H1 (cell line): ENCODE data around the gene HMGN1. TPM values are rescaled to one million over a fixed set of nuclear protein-coding genes. Genes with fewer than 3 reads are reported as not detected.
A peak's percentile ranks its signal among the peaks of the same experiment; 100 is the strongest.

Experiments used
- CBX5 ChIP-seq: fragments of 300-800, 300-1000 bp; sonication (generic); IDR thresholded peaks from 2 replicates; pipeline ENCODE4 v1.7.1; 2016; ENCODE audit warnings: antibody characterized with exemption, low read length, low read depth
- CREB1 ChIP-seq: IDR thresholded peaks from 2 replicates; pipeline ENCODE4 v1.6.1; 2012; ENCODE audit warnings: inconsistent platforms
- GABPA ChIP-seq: IDR thresholded peaks from 2 replicates; pipeline ENCODE4 v1.6.1; 2011; ENCODE audit warnings: mild to moderate bottlenecking, low read length, moderate library complexity, borderline replicate concordance; ENCODE audit not compliant: insufficient read depth
- NANOG ChIP-seq: IDR thresholded peaks from 2 replicates; pipeline ENCODE4 v1.6.1; 2011; ENCODE audit warnings: low read length, low read depth, mild to moderate bottlenecking, inconsistent platforms; ENCODE audit not compliant: insufficient read depth, poor library complexity, severe bottlenecking
- SIN3A ChIP-seq, 2 experiments: IDR thresholded peaks in 1 of 2; conservative IDR thresholded peaks in 1 of 2; 2 replicates each; pipeline ENCODE4 v1.6.1; 2011 to 2012; ENCODE audit warnings: low read length in 2 of 2, improper control_type of control experiment in 1 of 2, low read depth in 1 of 2, mild to moderate bottlenecking in 1 of 2
- SIRT6 ChIP-seq: IDR thresholded peaks from one replicate; pipeline ENCODE4 v1.7.1; 2012; ENCODE audit warnings: low read length, inconsistent platforms
- polyA plus RNA-seq, 7 experiments: library from polyadenylated mRNA; depleted of rRNA in 3 of 7; stranded (reverse) in 5 of 7; unstranded in 2 of 7; fragments of >200 nt in 5 of 7; fragments of 200-250 nt in 2 of 7; gene quantifications; 1 replicate in 5 of 7; 2 replicates in 1 of 7; 4 replicates in 1 of 7; pipeline versions ENCODE4 v1.2.1 to v1.2.3, GENCODE V29; 2011 to 2013; ENCODE audit warnings: missing spikeins in 2 of 7, mixed read lengths in 2 of 7
- total RNA-seq: library from RNA; stranded (reverse); fragmentation: NEBNext Ultra II Directional; extraction: Animal tissue kit (Norgen Biotek cat#: 25700); gene quantifications from 2 replicates; pipeline ENCODE4 v1.2.1, GENCODE V29; 2021
- TF ChIP-seq, protein P1 (sequence below): fragments of 300-600 bp; sonication (generic); IDR thresholded peaks from 2 replicates; pipeline ENCODE4 v1.7.1; 2012; ENCODE audit warnings: low read length, moderate library complexity, mild to moderate bottlenecking, inconsistent platforms; ENCODE audit not compliant: insufficient replicate concordance
- TF ChIP-seq, protein P2 (sequence below): IDR thresholded peaks from 2 replicates; pipeline ENCODE4 v1.6.1; 2012; ENCODE audit warnings: inconsistent platforms

HMGN1 gene
- total and polyA plus RNA-seq, 2 of the 8 experiments (the other 6 are each of a cell fraction or from before 2014, with no cell fraction given): 279 to 505 TPM

DNA sequence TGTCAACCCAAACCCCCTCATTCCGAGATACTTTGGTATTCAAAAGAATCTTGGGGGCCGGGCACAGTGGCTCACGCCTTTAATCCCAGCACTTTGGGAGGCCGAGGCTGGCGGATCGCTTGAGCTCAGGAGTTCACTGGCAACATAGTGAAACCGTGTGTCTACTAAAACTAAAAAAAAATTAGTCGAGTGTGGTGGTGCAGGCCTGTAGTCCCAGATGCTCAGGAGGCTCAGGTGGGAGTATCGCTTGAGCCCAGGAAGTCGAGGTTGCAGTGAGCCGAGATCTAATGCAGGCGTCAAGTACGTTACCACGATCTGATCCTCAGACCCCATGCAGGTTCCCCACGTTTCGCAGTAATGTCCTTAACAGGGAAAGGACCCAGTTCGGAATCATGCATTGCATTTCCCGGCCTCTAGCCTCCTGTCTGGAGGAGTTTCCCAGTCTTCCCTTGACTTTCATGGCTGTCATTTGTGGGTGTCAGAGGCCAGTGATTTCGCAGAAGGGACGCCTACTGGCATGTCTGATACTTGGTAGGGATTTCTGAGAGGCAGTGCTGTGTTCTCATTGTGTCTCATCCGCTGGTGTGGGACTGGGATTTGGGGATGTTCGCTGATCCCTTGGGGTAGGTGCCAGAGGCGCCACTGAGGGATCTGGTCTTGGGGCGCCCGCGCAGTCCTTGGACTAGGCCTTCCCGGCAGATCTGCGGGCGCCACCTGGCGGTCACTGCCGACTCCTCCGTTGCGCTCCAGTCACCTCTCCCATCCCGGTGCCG is 39.3 kb upstream of the HMGN1 start (continued):
- TF ChIP-seq, protein P1, sequence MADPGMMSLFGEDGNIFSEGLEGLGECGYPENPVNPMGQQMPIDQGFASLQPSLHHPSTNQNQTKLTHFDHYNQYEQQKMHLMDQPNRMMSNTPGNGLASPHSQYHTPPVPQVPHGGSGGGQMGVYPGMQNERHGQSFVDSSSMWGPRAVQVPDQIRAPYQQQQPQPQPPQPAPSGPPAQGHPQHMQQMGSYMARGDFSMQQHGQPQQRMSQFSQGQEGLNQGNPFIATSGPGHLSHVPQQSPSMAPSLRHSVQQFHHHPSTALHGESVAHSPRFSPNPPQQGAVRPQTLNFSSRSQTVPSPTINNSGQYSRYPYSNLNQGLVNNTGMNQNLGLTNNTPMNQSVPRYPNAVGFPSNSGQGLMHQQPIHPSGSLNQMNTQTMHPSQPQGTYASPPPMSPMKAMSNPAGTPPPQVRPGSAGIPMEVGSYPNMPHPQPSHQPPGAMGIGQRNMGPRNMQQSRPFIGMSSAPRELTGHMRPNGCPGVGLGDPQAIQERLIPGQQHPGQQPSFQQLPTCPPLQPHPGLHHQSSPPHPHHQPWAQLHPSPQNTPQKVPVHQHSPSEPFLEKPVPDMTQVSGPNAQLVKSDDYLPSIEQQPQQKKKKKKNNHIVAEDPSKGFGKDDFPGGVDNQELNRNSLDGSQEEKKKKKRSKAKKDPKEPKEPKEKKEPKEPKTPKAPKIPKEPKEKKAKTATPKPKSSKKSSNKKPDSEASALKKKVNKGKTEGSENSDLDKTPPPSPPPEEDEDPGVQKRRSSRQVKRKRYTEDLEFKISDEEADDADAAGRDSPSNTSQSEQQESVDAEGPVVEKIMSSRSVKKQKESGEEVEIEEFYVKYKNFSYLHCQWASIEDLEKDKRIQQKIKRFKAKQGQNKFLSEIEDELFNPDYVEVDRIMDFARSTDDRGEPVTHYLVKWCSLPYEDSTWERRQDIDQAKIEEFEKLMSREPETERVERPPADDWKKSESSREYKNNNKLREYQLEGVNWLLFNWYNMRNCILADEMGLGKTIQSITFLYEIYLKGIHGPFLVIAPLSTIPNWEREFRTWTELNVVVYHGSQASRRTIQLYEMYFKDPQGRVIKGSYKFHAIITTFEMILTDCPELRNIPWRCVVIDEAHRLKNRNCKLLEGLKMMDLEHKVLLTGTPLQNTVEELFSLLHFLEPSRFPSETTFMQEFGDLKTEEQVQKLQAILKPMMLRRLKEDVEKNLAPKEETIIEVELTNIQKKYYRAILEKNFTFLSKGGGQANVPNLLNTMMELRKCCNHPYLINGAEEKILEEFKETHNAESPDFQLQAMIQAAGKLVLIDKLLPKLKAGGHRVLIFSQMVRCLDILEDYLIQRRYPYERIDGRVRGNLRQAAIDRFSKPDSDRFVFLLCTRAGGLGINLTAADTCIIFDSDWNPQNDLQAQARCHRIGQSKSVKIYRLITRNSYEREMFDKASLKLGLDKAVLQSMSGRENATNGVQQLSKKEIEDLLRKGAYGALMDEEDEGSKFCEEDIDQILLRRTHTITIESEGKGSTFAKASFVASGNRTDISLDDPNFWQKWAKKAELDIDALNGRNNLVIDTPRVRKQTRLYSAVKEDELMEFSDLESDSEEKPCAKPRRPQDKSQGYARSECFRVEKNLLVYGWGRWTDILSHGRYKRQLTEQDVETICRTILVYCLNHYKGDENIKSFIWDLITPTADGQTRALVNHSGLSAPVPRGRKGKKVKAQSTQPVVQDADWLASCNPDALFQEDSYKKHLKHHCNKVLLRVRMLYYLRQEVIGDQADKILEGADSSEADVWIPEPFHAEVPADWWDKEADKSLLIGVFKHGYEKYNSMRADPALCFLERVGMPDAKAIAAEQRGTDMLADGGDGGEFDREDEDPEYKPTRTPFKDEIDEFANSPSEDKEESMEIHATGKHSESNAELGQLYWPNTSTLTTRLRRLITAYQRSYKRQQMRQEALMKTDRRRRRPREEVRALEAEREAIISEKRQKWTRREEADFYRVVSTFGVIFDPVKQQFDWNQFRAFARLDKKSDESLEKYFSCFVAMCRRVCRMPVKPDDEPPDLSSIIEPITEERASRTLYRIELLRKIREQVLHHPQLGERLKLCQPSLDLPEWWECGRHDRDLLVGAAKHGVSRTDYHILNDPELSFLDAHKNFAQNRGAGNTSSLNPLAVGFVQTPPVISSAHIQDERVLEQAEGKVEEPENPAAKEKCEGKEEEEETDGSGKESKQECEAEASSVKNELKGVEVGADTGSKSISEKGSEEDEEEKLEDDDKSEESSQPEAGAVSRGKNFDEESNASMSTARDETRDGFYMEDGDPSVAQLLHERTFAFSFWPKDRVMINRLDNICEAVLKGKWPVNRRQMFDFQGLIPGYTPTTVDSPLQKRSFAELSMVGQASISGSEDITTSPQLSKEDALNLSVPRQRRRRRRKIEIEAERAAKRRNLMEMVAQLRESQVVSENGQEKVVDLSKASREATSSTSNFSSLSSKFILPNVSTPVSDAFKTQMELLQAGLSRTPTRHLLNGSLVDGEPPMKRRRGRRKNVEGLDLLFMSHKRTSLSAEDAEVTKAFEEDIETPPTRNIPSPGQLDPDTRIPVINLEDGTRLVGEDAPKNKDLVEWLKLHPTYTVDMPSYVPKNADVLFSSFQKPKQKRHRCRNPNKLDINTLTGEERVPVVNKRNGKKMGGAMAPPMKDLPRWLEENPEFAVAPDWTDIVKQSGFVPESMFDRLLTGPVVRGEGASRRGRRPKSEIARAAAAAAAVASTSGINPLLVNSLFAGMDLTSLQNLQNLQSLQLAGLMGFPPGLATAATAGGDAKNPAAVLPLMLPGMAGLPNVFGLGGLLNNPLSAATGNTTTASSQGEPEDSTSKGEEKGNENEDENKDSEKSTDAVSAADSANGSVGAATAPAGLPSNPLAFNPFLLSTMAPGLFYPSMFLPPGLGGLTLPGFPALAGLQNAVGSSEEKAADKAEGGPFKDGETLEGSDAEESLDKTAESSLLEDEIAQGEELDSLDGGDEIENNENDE: no peak
- TF ChIP-seq NANOG (no peak), CREB1 (peak; percentile 49; the same call in 1 of the 2 replicates), CBX5 (no peak), SIN3A (conservative IDR thresholded peaks at IDR 0.05 in 1 of 2, IDR thresholded peaks at IDR 0.05 in 1 of 2; ENCODE audit: low read depth in 1 of 2, low read length in 2 of 2) (no peak; a peak in 1 of 4 replicates), SIRT6 (no peak), GABPA (peak; percentile 69; the same call in 1 of the 2 replicates)
- TF ChIP-seq, protein P2, sequence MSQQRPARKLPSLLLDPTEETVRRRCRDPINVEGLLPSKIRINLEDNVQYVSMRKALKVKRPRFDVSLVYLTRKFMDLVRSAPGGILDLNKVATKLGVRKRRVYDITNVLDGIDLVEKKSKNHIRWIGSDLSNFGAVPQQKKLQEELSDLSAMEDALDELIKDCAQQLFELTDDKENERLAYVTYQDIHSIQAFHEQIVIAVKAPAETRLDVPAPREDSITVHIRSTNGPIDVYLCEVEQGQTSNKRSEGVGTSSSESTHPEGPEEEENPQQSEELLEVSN: no peak
